ENCODE measurements around the gene ARHGAP24. TPM values are rescaled to one million over a fixed set of nuclear protein-coding genes. Genes with fewer than 3 reads are reported as not detected.

The ARHGAP24 gene
- total and polyA plus RNA-seq, 10 of the 15 experiments (the other 5 are each of a cell fraction or from before 2014, with no cell fraction given): 0.10 to 4.2 (median 0.52) TPM

GRCh38 chr4:85427123-85427522 lies 47.8 kb upstream of the ARHGAP24 start (continued):
- TF ChIP-seq, protein P1, sequence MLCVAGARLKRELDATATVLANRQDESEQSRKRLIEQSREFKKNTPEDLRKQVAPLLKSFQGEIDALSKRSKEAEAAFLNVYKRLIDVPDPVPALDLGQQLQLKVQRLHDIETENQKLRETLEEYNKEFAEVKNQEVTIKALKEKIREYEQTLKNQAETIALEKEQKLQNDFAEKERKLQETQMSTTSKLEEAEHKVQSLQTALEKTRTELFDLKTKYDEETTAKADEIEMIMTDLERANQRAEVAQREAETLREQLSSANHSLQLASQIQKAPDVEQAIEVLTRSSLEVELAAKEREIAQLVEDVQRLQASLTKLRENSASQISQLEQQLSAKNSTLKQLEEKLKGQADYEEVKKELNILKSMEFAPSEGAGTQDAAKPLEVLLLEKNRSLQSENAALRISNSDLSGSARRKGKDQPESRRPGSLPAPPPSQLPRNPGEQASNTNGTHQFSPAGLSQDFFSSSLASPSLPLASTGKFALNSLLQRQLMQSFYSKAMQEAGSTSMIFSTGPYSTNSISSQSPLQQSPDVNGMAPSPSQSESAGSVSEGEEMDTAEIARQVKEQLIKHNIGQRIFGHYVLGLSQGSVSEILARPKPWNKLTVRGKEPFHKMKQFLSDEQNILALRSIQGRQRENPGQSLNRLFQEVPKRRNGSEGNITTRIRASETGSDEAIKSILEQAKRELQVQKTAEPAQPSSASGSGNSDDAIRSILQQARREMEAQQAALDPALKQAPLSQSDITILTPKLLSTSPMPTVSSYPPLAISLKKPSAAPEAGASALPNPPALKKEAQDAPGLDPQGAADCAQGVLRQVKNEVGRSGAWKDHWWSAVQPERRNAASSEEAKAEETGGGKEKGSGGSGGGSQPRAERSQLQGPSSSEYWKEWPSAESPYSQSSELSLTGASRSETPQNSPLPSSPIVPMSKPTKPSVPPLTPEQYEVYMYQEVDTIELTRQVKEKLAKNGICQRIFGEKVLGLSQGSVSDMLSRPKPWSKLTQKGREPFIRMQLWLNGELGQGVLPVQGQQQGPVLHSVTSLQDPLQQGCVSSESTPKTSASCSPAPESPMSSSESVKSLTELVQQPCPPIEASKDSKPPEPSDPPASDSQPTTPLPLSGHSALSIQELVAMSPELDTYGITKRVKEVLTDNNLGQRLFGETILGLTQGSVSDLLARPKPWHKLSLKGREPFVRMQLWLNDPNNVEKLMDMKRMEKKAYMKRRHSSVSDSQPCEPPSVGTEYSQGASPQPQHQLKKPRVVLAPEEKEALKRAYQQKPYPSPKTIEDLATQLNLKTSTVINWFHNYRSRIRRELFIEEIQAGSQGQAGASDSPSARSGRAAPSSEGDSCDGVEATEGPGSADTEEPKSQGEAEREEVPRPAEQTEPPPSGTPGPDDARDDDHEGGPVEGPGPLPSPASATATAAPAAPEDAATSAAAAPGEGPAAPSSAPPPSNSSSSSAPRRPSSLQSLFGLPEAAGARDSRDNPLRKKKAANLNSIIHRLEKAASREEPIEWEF (IDR thresholded peaks at IDR 0.05; ENCODE audit: insufficient replicate concordance, low read depth, low read length): no peak
- TF ChIP-seq ESRRA (IDR thresholded peaks at IDR 0.05; ENCODE audit: low read length) (no peak), NFXL1 (IDR thresholded peaks at IDR 0.05; ENCODE audit: borderline replicate concordance) (no peak), ETV6 (conservative IDR thresholded peaks at IDR 0.05 in 1 of 2, IDR thresholded peaks at IDR 0.05 in 1 of 2; ENCODE audit: borderline replicate concordance in 1 of 2, low read depth in 1 of 2) (no peak), CEBPB (IDR thresholded peaks at IDR 0.05; ENCODE audit: borderline replicate concordance in 1 of 2, low read depth in 2 of 2, low read length in 2 of 2) (no peak), NKRF (conservative IDR thresholded peaks at IDR 0.05) (no peak), SUZ12 (IDR thresholded peaks at IDR 0.05; ENCODE audit: unreplicated experiment) (no peak), TAF1 (IDR thresholded peaks at IDR 0.05; ENCODE audit: borderline replicate concordance, low read depth, low read length) (no peak), ZNF274 (IDR thresholded peaks at IDR 0.05; ENCODE audit: insufficient read depth, insufficient read length) (no peak), MXI1 (IDR thresholded peaks at IDR 0.05; ENCODE audit: low read depth, low read length) (no peak), TCF12 (IDR thresholded peaks at IDR 0.05; ENCODE audit: low read depth, low read length) (no peak)
